ENCODE results near the gene INSIG1.

INSIG1 gene

DNA sequence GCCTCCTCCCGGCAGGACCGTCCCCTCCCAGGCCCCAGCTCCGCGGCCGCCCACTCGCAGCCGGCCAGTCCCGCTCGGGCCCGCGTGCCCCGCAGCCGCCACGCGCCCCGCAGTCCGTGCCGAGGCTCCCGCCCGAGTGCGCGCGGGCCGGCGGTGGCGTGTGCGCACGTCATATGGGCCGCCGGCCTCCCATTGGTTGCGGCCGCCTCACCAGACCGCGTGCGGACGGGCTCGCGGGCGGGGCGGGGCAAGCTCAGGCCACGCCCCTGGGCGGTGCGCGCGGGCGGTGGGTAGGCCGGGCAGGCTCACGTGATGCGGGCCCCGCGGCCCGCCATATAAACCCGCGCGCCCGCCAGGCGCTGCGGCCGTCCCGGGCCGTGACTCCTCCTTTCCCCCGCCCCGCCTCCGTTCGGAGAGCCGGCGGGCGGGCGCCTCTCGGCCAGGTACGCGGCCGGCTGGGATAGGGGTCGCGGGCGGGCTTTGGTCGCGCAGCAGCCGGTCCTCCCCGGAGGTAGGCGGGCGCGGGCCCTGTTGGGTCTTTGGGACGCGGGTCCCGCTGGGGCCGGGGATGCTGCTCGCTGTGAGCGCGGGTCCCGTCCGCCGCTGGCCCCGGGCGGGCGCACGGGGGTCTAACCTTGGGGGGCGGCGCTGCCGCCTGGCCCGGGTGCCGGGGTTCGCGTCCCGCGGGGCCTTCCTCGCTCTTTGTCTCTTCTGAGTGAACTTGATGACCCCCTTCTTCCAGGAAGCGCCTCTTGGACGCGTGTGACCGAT, at the start of gene INSIG1:
Gene INSIG1, plus strand, starts transcription at position 362 of the 771 bp plus-strand sequence. Its CDS starts 408 bp downstream, at position 770.
- intact Hi-C loops (cut with DNase I; ENCODE audit: low total_unique reads) = loop anchor here (1.0 to 10.0 kb wide), 3 partner anchors 39 to 295 kb away; partner anchors contain the start of gene PAXIP1
- peaks cover 0 to 27% (median 20%) of the 10 kb centered on the region in 4 donors for H3K4me1 ChIP-seq
- TF ChIP-seq, protein P1, sequence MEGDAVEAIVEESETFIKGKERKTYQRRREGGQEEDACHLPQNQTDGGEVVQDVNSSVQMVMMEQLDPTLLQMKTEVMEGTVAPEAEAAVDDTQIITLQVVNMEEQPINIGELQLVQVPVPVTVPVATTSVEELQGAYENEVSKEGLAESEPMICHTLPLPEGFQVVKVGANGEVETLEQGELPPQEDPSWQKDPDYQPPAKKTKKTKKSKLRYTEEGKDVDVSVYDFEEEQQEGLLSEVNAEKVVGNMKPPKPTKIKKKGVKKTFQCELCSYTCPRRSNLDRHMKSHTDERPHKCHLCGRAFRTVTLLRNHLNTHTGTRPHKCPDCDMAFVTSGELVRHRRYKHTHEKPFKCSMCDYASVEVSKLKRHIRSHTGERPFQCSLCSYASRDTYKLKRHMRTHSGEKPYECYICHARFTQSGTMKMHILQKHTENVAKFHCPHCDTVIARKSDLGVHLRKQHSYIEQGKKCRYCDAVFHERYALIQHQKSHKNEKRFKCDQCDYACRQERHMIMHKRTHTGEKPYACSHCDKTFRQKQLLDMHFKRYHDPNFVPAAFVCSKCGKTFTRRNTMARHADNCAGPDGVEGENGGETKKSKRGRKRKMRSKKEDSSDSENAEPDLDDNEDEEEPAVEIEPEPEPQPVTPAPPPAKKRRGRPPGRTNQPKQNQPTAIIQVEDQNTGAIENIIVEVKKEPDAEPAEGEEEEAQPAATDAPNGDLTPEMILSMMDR (IDR thresholded peaks at IDR 0.05) = peak in 1 of 2 experiments; percentile 20
- no peaks in the 10 kb centered on the region for H3K9me3 ChIP-seq
- H3K27ac ChIP-seq = peak within 1 kb of the TSS; percentile 88 to 92
- DNase-seq = peak; percentile 85 to 95
- peak within 1 kb of the TSS; percentile 89 to 98 for H3K4me3 ChIP-seq
- no peaks in the 10 kb centered on the region for H3K27me3 ChIP-seq
- peaks cover 0 to 6% (median 0%) of the 10 kb centered on the region in 3 donors for H3K36me3 ChIP-seq

DNA sequence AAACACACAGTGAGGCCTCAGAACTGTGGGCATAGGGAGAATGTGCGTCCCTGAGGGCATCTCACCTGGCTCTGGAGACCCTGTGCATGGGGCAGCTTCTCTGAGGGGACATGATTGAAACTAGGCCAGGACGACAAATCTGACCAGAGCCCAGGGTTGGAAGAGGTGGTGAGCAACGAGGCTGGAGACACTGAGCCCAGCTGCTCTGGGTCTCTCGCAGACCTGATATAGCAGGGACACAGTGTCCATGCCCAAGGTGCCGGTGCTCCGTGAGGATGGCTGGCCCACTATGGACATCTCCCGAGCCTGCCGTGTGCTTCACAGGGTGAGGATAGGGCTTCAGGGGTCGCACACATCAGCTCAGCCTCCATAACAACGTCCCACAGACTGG, 49.3 kb upstream of the INSIG1 start:
- Histone ChIP-seq H3K4me3 (no peak overlapping the region), H3K27ac (no peak overlapping the region), H3K27me3 (peaks cover 0 to 36% of the 10 kb centered on the region in 2 donors), H3K4me1 (peaks cover 0 to 2% (median 0%) of the 10 kb centered on the region in 4 donors), H3K9me3 (no peaks in the 10 kb centered on the region), H3K36me3 (no peaks in the 10 kb centered on the region)
- DNase-seq = no peak
- TF ChIP-seq, protein P1 (IDR thresholded peaks at IDR 0.05) = no peak
- intact Hi-C loops (cut with DNase I; ENCODE audit: low total_unique reads) = no loop called here

DNA sequence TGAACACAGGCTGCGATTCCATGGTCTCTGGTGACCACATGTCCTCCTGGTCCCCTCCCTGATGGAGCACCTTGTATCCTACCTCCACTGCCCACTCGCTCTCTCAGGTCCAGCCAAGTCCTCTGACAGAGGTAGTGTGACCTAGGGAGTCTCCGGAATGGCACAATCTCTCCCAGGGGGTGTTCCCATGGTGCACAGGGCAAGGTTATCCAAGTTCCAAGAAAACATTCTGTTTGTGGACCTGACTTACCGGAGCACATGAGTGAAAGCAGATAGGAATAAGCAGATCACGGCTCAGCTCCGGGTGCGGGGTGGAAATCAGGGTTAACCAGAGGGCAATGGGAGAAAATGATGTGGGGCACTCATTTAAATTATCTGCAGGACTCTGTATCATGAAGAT, 45.8 kb upstream of the INSIG1 start:
- Histone ChIP-seq H3K27ac (no peak overlapping the region), H3K4me3 (no peak overlapping the region), H3K27me3 (peaks cover 0 to 40% of the 10 kb centered on the region in 2 donors), H3K9me3 (no peaks in the 10 kb centered on the region), H3K36me3 (no peaks in the 10 kb centered on the region), H3K4me1 (peaks cover 0 to 11% (median 1%) of the 10 kb centered on the region in 4 donors)
- intact Hi-C loops (cut with DNase I; ENCODE audit: low total_unique reads) = no loop called here
- DNase-seq = no peak
- TF ChIP-seq, protein P1 (IDR thresholded peaks at IDR 0.05) = no peak

DNA sequence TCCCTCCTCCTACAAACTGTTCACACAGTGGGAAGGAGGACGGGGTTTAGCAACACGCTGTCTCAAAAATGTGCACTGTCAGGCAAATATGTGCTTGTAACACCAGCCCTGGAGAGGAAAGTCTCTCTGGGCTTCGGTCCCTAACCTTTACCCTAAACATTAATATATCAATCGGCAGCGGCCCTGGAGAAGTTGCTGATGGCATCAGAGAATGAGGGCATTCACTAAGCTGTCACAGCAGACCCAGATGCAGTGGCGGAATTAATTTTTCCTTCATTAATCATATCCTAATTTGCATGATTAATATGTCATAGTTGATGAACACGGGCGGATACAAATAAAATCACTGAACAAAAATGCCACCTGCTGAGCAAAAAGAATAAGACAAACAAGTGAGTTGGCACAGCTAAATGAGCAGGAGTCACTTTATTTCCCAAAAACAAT, 45.2 kb upstream of the INSIG1 start:
- TF ChIP-seq, protein P1 (IDR thresholded peaks at IDR 0.05) = no peak
- peaks cover 0 to 18% (median 5%) of the 10 kb centered on the region in 4 donors for H3K4me1 ChIP-seq
- H3K4me3 ChIP-seq = no peak overlapping the region
- no peak for DNase-seq
- H3K9me3 ChIP-seq = no peaks in the 10 kb centered on the region
- no peak overlapping the region for H3K27ac ChIP-seq
- intact Hi-C loops (cut with DNase I; ENCODE audit: low total_unique reads) = no loop called here
- H3K27me3 ChIP-seq = peaks cover 0 to 40% of the 10 kb centered on the region in 2 donors
- H3K36me3 ChIP-seq = no peaks in the 10 kb centered on the region

DNA sequence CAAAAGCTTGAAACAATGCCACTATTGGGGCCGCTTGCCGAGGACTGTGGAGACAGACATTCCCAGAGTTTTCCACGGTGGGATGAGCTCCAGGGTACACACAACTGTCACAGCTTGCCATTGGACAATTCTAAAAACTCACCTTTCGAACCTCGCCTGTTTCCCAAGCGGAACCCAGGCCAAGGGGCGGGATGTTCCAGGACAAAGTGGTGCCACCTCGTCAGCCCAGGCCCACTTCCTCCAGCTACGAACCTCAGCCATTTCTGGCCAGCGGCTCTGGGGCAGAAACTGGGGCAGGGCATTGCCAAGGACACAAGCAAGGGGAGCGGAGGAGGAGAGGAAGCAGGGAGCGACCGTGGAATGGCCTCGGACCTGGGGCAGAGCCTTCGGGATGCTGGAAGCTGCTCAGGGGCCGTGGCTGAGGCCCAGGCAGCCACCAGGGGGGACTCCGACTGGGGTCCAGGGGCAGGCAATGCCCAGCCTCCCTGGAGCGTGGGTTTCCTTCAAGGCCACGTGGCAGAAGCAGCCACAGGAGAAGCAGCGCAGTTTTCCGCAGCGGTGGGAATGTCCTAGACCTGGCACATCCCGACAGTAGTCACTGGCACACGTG, 44.7 kb upstream of the INSIG1 start:
- Histone ChIP-seq H3K4me3 (no peak overlapping the region), H3K36me3 (no peaks in the 10 kb centered on the region), H3K9me3 (no peaks in the 10 kb centered on the region), H3K4me1 (peaks cover 0 to 23% (median 9%) of the 10 kb centered on the region in 4 donors), H3K27me3 (peaks cover 0 to 40% of the 10 kb centered on the region in 2 donors), H3K27ac (no peak overlapping the region)
- TF ChIP-seq, protein P1 (IDR thresholded peaks at IDR 0.05) = no peak
- intact Hi-C loops (cut with DNase I; ENCODE audit: low total_unique reads) = no loop called here
- DNase-seq = no peak
